GM18526 (cell line): ENCODE results near the gene HSBP1.

Experiments
- POLR2A ChIP-seq: IDR thresholded peaks from 3 replicates; pipeline ENCODE4 v1.6.1; 2011; ENCODE audit not compliant: insufficient read length; ENCODE audit errors: extremely low read depth

Gene HSBP1

DNA sequence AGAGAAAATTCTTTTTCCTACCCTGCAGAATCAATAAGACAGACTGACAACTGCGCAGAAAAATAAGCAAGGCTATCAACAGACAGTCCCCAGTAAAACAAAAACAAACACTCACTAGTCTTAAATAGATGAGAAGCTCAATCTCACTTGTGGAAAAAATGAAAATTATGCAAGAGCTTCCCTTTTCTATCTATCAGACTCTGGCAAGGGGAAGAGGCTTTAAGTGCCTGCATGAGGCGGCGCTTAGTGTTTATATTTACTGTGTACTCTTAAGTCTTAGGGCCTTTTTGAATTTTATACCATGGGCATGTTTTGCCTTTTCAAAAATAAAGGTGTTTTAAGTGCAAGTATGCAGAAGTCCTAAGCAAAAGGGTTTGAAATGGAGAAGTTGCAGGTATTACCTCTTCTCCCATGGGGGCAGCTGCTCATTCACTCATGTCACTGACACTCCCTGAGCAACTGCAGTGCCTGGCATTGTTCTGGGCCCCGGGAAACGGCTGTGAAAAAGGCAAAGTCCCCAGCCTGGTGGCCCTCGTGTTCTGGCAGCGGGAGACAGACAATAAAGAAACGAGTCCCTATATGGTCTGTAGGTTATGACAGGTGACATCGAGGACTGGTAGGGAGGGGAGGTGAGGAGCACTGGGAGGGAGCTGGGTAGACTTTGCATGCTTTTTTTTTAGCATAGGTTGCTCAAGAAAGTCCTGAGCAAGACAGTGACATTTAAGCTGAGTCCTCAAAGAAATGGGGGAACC, 35.2 kb downstream of the HSBP1 start:
- no peak for TF ChIP-seq POLR2A

DNA sequence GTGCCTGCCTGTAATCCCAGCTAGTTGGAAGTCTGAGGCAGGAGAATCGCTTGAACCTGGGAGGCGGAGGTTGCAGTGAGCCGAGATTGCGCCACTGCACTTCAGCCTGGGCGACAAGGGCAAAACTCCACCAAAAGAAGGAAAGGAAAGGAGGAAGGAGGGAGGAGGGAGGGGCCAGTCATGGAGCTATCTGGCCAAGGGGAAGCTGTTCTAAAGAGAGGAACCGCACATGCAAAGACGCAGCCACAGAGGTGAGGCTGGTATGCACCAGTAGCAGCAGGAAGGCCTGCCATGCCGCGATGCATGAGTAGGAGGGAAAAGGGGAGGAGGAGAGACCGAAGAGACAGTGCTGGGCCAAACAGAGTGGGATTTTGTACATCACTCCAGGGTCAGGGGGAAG, 35.9 kb downstream of the HSBP1 start:
- TF ChIP-seq POLR2A = no peak

DNA sequence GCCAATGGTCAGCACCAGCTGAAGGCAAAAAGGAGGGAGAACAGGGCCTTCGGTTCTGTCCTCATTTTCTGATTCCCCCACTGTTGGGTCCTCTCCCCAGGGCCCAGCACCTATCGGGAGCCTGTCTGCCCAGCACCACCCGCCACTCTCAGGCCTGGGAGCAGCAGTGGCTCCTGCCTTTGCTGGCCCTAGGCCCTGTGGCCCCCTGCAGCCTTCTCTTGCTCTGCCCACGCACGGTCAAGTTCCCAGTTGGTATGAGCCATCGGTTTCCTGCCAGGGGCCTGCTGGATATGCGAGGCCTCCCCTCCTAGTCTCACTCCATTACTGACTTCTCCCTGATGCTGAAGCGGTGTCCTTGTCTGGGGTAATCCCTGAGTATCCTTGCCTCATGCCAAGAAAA, 37.5 kb downstream of the HSBP1 start:
- TF ChIP-seq POLR2A = no peak

DNA sequence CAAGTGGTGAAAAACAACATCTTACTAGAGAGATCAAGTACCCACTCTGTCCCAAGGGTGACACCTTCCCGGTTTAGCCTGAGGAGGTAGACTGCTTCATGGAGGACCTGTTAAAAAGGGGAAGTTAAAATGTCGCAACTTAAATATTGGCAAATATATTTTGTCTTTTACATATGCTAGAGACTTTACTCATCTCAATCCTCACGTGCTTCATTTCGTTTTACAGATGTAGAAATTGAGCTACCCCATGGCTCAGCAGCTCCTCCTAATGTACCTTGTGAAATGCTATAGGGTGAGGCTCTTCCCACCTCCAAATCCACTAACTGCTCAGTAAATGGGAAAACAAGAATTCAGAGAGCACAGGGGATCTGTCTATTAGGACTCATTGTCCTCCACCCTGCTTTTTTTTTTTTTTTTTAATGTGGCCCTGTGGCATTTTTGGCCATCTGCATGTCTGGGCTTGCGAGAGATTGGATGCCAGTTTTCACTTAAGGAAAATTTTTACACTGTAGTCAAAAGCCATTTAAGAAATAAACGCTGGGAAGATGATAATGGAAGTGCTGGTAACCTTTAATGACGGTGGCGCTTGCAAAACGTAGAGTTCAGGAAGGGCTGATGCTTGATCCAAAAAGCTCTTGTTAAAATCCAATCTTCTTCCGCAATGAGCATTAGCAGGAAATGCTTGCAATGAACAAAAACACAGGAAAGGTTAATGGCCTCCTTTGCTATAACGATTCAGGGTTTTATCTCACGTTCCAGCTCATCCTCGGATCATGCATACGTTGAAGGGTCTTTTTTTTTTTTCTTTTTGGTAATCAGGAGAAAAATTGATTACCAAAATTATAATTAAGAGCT, 39.8 kb downstream of the HSBP1 start:
- TF ChIP-seq POLR2A = no peak

DNA sequence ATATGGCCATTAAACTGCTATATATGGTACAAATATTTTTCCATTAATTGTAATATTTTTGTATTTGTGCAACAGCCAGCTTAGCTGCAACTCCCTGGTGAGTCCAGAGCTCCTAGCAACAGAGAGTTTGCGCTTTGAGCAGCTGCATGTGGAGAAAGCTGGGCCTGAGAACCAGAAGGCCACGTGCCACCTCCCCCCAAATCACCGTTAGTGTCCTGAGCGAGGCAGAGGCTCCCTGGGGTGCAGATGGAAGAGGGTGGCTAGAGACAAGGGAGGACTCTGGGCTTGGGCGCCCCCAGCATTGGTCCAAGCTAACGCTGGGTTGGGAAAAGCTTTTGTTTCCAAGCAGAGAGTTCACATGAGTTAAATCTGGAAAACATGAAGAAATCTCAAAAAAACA, 41.6 kb downstream of the HSBP1 start:
- TF ChIP-seq POLR2A = no peak

DNA sequence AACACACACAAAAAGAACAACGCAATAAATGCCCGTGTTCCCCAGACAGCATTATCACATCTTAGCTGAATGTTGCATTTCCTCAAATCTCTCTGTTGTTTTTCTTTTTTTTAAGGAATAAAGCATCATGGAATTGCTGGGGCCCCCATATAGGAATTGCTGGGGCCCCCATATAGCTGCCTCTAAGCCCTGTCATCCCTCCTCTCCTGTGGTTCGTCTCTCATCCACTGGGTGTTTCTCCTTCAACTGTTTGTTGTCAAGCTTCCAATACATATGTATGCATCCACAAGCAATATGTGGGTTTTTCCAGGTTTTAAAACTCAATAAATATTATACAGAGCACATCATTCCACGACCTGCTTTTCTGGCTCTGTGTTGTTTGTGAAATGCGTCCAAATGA, 43.2 kb downstream of the HSBP1 start:
- no peak for TF ChIP-seq POLR2A

DNA sequence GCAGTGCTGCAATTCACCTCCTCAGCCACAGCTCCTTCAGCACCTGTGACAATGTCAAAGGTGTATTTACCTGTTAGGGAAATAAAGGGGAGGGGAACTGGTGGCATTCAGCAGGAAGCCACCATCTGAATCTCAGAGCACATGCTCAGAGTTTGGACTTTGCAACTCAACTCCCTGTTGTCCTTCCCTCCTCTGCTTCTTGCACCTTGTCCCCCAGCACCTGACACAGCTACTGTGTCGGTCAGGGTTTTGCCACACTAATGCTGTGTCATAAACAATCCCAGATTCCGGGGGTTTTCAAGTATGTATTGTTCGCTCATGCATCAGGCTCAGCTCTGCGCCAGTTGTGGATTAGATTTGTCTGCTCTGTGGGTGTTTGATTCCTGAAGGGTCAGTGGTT, 43.7 kb downstream of the HSBP1 start:
- no peak for TF ChIP-seq POLR2A

DNA sequence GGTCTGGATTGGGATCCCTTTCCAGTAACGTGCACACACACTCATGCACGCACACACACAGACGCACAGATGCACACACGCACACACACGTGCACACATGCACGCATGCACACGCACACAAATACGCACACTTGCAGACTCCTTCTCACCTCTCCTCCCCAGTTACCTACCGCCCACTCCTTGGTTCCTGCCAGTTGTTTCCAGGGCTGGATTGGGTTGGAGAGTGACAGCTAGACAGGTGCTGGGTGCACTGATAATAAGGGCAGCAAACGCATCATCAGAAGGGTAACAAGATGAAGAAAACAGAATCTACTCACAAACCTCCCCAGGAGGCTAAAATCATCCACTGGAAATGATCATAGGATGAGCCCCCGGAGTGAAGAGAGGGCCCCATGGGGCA, 45.0 kb downstream of the HSBP1 start:
- no peak for TF ChIP-seq POLR2A

DNA sequence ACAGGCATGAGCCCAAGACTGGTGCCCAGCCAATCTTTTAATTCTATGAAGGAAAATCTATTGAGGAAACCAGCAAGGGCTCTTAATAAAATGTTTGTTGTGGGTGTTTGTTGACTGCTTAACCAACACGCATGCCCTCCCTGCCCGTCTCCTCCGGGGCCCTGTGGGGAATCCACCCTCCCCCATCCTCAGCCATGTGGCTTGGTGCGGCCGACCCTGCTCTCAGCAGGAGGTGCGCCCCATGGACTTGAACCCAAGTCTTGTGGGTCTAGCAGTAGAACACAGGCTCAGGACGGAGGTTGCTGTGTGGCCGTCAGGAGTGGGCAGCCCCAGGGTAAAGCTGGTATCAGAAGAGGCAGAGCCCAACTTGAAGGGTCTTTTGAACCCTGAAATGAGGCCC, 46.1 kb downstream of the HSBP1 start:
- TF ChIP-seq POLR2A = no peak

DNA sequence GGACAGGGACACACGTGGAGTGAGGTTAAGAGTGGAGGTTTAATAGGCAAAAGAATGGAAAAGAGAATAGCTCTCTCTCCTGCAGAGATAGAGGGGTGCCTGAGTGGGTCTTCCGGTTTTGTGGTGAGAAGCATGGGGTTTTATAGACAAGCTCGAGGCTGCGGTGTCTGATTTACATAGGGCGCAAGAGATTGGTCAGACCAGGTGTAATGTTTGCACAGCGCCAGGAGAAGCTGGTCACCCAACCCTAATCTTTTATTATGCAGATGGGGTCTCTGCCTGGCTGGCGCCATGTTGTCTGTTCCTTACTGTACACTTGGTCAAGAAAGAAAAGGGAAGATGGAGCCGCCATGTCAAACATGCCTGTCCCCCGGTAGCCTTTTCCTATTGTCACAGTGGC, 46.6 kb downstream of the HSBP1 start:
- TF ChIP-seq POLR2A = no peak

DNA sequence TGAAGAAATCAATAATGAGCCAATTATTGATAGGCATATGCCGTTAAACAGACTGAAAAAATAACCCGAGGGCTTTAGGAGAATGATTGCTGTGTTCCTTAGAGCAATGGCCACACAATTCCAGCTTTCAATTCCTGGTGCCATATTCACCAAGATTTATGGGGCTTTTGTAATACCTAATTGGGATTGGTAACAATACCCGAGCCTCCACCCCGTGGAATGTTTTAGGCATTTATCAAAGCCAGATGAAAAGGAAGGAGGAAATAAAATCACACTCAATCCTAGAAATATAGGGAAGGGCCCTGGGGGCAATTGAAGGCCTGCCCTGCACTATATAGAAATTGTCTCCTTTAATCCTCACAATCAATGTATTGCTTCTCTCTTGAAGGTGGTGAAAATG, 49.0 kb downstream of the HSBP1 start:
- TF ChIP-seq POLR2A = no peak

DNA sequence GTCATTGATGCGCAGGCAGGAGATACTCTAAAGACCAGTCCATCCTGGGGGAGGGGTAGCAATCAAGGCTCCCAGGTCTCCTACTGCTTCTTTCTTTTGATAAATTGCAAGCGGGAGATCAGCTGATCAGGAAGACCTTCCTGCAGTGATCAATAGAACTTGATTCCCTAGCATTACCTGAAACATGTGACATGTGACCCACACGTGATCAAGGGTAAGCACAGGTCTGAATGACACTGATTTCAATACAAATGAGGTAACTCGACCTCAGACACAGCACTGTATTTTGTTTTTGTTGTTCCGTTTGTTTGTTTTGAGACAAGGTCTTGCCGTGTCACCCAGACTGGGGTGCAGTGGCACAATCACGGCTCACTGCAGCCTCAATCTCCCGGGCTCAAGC, 51.5 kb downstream of the HSBP1 start:
- TF ChIP-seq POLR2A = no peak

DNA sequence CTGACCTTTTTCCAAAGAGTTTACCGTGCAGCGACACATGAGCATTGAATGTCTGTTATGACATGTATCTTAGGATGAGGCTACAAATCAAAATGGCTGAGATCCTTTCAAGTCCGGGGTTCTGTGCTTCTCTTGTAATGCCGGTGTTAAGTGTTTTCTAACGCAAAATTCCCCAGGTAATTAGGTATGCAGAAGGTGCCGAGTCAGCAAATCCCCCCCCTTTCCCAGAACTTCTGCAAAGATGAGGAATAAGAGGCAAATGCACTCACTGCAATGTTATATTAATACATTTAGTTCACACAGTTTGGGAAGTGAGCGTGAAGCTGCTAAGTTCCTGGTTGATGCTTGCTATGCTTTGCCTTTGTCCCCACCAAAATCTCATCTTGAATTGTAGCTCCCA, 54.9 kb downstream of the HSBP1 start:
- TF ChIP-seq POLR2A = no peak

DNA sequence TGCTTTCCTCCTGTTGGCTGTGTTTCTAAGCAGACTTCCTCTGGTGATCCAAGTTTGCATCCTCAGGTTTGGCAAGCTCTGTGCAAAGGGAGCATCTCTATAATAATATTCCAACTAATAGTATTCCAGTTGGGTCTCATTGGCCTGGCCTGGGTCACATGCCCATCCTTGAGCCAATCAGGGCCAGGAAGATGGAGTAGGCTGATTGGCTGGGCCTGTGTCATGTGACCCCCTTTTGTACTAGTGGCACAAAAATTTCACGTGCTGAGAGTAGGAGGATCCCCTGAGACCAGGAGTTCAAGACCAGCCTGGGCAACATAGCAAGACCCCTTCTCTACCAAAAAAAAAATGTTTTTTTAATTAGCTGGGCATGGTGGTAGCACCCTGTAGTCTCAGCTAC, 55.9 kb downstream of the HSBP1 start:
- TF ChIP-seq POLR2A = no peak
